Stimulated activated CD4-positive, alpha-beta T cell treated with anti-CD3 and anti-CD28 coated beads, Interleukin-2, amount 100 ng/mL, for 4 hours (primary cell): ENCODE data around the gene CALML5.
"Not testable (repeated sequence)": the region's sequence is repeated elsewhere in the genome, so short reads cannot be mapped to it uniquely, and the experiment has no call there.

Experiments
- DNase-seq: peaks from one replicate; pipeline ENCODE4 v3.0.0-alpha.2; 2020; ENCODE audit warnings: low read depth

The CALML5 gene

DNA sequence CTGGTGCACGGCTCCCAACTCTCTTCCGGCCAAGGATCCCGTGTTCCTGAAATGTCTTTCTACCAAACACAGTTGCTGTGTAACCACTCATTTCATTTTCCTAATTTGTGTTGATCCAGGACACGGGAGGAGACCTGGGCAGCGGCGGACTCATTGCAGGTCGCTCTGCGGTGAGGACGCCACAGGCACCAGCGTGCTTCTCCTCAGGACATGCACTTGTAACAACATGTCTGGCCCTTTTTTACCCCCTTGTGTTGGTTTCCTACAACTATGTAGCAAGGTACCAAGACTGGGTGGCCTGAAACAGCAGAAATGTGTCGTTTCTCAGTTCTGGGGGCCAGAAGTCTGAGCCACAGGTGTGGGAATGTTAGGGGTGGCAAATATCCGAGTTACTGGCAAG, 18.2 kb downstream of the CALML5 start:
- DNase-seq, result no peak

DNA sequence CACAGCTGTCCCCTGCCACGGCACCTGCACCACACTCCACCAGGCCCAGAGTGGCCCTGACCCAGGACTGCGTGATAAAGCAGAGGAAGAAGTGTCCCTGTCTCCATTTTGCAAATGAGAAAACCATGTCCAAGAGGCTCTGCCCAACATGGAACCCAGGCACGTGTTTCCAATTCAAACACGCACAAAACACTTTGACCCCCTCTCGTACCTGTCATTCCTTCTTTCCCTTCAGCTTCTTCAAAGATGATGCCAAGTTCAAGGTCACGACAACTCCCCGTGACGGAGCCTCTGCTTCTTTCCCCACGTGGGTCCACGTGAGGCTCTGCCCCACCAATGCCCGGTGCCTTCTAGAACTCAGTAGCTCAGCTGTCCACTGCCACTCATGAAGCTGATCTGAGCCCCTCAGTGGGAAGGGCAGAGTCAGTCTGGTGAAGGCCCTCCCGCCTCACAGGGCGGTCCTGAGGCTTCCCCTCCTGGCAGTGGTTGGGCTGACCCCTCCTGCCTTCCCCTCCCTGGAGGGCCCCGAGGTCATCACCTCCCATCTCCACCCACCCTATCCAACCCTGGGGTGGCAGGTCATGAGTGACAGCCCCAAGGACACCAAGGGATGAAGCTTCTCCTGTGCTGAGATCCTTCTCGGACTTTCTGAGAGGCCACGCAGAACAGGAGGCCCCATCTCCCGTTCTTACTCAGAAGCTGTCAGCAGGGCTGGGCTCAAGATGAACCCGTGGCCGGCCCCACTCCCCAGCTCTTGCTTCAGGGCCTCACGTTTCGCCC, 19.0 kb downstream of the CALML5 start:
- no peak for DNase-seq

DNA sequence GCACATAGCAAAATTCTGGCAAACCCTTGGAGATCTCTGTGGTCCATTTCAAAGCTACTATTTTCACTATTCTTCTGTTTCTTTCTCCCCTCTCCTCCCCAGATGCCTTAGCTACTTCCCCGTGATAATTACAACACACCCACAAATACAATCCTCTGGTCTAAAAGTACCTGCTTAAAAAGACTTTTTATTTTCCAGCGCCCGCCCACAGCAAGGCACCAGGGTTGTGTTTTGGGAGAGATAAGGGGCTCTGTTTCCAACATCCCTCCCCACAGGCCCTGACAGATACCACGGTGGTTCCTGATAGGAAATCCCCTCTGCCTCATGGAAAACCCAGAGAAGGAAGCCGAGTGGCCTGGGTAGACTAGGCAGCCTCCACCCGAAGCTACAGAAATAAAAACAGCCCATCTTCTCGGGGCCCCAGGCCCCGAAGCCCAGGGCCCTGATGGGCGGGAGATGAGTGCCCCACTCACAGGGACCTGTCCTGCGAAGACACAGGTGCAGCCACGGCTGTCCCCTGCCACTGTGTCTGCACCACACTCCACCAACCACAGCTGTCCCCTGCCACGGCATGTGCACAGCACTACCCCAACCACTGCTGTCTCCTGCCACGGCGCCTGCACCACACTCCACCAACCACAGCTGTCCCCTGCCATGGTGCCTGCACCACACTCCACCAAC, 19.7 kb downstream of the CALML5 start:
- no peak for DNase-seq

DNA sequence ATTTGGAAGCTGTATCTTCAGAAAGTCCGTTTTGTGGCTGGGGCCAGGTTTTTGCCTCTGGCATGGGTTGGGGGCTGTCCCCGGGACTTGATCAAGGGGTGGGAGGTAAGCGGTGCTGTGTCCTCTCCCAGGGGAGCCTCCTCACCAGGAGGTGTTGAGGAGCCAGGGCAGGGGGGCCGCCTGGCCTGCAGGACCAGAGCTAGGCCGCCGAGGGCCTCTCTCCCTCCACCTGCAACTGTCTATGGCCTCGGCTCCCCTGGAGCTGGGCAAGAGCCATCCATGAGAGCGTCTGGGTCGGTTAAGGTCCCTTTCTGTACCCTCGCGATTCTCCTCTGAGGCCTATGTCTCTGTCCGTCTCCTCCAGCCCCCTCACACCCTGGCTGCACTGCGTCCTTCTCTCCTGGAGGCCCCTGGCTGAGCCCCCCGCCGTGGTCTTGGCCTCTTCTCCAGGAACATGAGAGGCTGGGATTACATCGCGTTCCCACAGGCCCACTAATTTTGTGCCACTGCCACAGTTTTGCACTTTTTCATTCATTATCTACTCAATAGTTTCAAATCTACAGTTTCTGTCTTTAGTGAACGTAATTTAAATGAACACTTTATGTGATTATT, 20.6 kb downstream of the CALML5 start:
- no peak for DNase-seq

DNA sequence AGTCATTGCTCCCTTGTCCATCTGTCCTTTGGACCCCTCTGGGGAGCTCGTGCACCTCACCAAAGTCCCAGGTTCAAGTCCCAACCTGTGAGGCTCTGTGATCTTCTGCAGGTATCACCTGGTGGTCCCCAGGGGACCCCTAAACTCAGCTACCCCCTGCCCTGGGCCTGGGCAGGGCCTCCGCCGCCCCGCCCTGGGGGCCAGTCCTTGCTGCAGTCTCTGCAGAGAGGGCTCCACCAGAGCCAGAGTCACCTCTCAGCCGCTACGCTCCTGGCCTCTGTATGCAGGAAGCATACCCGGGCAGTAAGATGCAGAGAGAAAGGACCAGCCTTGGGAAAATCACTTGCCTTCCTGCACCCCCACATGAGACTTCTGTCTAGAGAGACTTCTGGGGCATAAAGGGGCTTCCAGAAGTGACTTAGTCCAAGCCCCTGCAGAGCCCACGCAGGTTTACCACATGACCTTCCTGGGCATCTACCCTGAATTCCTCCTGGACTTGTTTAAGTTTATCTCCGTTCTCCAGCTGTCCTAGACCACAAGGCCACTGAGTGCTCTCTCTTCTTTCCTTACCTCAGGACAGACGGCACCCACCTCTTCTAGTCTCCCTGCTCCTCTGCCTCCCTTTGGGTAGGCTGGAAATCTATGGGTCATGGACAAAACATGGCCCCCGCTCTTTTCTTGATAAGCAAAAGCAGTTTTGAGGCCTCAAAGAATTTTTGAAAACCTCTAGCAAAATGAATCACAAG, 21.2 kb downstream of the CALML5 start:
- DNase-seq, result no peak

DNA sequence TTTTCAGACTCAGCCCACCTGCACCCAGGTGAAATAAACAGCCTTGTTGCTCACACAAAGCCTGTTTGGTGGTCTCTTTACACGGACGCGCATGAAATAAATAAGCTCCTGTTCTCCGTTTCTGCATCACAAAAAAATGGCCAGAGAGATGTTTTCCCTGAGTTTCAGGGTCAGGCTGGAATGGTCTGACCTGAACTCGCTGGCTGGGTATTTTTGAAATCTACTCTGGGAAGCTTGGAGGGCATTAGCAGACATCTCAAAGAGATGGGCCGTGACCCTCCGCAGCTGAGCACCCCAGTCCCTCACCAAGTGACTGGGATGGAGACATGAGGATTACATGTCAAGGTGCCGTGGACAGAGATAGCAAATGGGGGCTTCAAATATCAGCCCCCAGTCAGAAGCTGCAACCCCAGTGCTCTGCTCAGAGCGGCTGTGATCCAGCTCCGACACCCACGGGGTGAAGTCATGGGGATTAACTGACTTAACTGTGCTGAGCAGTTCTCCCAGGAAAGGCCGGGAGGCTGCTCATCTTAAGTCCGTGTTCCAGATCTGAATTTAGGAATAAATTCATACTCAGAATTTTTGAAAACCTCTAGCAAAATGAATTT, 22.3 kb downstream of the CALML5 start:
- no peak for DNase-seq

DNA sequence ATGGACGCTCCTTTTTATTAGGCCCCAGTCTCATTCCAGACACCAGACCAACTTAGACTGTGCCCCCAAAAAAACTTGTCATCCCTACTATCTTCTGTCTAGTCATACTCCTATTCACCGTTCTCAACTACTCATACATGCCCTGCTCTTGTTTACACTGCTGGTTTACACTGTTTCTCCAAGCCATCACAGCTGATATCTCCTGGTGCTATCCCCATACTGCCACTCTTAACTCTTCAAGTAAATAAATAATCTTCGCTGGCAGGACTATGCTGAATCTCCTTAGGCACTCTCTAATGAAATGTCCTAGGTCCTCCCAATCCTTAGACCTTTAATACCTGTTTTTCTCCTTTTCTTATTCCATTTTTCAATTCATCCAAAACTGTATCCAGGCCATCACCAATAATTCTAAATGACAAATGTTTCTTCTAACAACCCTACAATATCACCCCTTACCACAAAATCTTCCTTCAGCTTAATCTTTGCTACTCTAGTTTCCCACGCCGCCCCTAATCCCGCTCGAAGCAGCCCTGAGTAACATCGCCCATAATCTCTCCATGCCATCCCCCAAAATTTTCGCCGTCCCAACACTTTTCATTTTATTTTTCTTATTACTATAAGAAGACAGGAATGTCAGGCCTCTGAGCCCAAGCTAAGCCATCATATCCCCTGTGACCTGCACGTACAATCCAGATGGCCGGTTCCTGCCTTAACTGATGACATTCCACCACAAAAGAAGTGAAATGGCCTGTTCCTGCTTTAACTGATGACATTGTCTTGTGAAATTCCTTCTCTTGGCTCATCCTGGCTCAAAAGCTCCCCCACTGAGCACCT, 23.2 kb downstream of the CALML5 start:
- not testable (repeated sequence) for DNase-seq

DNA sequence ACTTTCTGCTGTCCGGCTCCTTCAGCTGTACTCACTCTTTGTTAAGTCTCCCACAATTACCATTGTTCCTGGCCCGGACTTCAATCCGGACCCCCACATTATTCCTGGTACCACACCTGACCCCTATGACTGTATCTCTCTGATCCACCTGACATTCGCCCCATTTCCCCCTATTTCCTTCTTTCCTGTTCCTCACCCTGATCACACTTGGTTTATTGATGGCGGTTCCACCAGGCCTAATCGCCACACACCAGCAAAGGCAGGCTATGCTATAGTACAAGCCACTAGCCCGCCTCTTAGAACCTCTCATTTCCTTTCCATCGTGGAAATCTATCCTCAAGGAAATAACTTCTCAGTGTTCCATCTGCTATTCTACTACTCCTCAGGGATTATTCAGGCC, 24.3 kb downstream of the CALML5 start:
- DNase-seq, result not testable (repeated sequence)

DNA sequence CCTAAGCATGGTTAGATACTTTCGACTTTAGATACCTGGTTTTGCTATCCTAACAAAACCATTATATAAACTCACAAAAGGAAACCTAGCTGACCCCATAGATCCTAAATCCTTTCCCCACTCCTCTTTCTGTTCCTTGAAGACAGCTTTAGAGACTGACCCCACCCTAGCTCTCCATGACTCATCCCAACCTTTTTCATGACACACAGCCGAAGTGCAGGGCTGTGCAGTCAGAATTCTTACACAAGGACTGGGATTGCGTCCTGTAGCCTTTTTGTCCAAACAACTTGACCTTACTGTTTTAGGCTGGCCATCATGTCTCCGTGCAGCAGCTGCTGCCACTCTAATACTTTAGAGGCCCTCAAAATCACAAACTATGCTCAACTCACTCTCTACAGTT, 24.7 kb downstream of the CALML5 start:
- not testable (repeated sequence) for DNase-seq

DNA sequence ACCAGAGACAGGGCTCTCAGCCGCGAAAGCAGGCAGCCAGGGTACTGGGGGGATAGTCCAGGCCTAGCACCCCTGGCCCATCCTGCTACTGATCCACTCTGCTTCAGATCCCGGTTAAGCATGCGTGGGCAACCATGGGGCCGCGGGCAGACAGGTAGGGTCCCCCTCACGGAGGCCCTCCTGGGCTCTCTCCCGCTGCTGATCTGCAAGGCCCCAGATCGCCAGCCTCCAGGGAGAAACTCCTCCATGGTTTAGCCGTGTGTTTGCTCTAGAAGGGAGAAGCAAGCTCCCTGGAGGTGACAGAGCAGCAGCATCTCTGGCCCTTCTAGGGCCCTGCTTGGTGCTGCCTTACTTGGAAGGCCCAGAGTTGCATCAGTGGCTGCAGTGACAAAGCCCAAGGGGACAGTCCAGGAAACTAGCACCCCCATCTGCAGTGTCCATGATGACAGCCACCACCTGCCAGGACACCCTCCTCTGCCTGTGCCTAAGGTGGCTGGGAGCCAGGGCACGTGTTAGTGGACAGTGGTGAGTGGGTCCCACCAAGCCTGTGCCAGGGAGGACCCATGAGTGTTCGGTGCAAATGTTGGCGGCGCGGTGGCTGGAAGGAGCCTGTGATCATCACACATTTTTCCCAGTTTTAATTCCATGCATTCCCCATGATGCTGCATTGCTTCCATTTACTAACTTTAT, 29.2 kb downstream of the CALML5 start:
- DNase-seq, result no peak

DNA sequence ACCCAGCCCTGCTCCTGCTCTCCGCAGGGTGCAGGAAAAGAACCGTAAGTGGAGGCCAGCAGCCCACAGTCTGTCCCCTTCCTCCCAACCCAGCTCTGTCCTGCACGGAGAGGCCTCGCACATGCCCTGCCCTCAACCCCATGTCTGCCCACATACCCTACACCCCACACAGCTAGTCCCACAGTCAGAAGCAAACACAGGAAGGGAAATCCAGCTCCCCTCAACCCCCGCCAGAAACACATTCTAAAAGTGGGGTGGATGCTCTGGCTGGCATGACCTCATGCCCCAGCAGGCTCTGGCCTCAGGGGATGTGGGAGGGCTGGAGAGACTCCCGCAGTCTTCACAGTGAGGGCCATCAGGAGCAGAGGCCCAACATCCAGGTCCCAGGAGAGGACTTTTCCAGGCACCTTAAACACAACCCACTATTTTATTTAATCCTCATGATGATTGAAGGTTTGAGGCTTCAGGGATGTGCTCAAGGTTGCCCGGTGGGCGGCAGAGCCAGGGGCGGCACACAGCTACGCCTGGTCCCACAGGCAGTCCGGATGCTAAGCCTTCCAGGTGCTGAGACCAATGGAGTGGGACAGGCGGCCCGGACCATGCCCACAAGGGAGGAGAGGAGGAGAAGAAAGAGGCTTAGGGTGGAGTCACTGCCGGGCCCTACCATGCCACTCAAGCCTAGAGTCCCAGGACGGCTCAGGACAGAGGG, 29.9 kb downstream of the CALML5 start:
- no peak for DNase-seq

DNA sequence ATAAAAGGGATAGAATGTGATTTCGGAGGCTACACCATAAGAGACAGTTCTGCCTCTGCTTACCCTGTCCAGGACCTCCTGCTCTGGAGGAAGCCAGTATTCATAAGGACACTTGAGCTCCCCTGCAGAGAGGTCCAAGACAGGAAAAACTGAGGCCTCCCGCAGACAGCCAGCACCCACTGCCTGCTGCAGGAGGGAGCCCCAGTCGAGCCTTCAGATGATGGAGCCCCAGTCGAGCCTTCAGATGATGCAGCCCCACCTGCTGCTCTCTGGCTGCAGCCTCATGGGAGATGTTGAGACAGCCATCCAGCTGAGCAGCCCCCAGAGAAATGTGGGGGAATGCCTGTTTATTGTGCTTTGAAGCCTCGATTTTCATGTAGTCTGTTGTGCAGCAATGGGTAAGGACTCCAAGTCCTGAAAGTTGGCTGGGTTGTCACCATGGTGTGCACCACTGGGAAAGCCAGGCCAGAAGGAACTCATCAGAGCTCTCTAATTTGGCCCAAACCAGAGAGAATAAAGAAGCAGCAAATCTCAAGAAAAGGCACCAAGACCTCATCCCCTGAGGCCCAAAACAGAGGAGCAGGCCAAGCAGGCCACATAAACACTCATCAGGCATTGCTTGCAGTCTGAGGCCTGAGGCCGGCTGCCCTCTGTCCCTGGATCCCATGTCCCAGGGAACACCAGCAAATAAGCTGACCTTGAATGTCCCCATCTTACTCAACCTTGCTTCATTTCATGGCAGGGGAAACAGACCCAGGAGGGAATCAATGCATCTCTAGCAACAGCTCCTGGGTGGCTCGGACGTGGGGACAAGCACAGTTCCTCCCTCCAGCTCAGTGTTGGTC, 30.9 kb downstream of the CALML5 start:
- no peak for DNase-seq

DNA sequence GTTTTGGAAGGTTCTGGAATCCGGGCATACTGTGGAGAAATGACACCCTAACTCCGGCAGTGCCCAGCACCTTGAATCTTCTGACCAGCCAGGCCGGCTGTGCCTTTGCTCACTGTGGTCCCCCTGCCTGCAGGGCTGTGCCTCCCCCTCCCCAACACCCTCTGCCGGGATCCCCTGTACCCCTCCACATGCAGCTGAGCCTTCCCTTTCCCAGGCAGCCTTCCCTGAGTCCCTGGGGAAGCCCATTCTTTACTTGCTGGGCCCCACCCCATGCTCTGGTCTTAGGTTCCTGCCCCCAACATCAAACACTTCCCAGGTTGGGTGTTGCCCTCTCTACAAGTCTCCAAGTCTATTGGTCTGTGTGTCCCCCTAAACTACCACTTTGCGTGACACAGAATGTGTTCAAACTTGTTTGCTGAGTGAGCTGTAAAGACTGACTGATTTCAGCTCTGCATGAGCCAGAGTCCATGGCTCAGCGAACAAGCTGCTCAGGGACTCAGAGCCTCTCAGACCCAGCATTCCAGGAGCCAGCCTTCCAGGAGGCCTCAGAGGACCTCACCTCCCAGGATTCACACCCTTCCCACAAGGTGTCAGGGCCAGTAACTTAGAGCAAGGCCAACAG, 31.6 kb downstream of the CALML5 start:
- no peak for DNase-seq

DNA sequence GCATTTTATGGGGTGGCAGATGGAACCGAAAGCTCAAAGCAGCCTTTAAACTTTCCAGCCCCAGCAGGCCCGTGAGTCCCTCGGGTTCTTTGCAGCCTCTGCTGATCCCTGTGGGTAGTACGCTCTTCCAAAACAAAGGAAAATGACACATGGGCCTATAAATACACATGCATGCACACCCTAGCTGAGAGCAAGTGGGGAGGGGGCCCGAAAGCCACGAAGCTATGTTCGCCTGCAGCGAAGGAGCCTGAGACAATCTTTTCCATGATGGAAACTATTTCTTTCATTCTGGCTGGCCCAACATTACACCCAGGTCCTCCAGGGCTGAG, 32.2 kb downstream of the CALML5 start:
- no peak for DNase-seq

DNA sequence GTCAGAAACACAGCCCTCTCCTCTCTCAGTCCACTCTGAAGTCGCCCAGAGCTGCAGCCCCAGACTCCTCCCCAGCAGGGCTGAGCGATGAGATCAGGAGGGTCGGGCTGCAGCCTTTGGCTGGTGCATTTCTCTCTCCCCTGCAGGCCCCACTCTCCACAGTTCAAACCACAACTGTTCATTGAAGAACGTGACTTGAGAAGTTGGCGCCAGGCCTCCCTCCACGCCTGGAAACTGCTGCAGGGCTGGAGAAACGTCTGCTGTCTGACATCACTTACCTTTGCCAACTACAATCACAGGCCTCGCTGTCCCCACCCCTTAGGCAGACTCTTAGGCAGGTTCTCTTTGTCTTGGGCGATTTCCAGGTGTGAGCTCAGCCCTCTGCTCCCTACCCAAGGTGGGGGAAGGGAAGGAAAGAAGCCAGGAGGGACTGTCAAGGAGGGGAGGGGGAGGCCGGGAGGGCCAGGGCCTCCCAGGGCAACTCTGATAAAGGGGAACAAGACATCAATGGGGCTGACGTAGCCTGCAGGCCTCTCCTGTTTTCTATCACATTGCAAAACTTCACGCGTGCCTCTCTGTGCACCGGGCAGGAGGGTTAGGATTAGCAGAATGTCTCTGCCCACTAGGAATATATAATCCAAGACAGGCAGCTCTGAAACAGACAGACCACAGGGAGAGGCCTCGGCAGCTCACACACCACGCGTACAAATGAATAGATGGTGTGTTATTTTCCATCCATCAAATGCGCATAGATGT, 32.7 kb downstream of the CALML5 start:
- no peak for DNase-seq

DNA sequence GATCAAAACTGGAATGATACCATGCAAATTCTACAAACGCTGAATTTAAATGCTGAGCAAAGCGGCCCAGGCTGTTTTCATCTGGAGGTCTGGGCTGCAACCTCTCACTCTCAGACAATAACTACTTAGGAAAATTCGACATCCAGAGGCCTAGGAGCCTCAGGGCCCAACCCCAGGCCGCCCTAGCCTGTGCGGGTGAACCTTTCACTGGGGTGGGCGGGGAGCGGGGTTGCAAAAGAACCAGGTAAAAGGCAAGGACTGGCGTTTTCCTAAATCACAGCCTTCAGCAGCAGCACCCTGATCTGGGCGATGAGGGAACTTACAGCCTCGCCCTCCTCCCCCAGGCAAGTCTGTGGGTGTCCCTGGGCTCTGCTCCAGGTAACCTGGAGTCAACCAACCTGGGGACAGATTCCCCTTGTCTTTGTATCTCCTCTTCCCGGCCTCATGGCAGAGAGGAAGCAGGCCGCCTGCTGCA, 33.4 kb downstream of the CALML5 start:
- DNase-seq, result no peak

DNA sequence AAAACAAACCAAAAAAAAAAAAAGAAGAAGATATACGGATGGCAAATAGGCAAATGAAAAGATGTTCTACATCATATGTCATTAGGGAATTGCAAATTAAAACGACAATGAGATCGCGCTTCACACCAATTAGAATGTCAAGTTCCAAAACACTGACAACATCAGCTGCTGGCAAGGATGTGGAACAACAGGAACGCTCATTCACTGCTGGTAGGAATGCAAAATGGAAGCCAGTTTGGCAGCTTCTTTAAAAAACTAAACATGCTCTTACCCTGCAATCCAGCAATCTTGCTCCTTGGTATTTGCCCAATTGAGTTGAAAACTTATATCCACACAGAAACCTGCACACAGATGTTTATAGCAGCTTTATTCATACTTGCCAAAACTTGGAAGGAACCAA, 34.8 kb downstream of the CALML5 start:
- DNase-seq, result no peak

DNA sequence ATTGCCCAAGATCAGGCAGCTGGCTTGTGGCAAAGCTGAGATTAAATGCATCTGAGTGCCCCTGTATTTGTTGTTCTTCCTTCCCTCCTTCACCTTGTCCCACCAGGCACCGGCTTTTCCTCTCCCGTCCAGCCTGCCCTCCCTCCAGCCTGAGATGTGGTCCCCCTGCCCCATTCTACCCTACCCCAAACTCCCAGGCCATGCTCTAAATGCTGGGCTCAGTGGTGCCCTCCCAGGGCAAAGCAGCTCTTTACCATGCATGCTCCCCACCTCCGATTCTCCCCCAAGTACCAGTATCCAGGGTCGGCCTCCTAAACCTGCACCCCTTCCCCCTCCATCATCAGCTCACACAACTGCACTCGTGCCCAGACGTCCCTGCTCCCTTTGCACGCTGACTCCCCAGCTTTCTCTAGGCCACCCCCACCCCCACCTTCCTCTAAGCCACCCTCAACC, 36.5 kb downstream of the CALML5 start:
- DNase-seq, result no peak
